NT2/D1 (cell line): ENCODE measurements around the gene ACLY.

ENCODE experiments used
- DNase-seq: peaks from one replicate; pipeline ENCODE4 v3.0.0-alpha.2; 2011; ENCODE audit warnings: low read depth, low spot score
- H3K27me3 ChIP-seq: 2 replicates; pipeline ENCODE4 v1.6.0; 2011; ENCODE audit warnings: mild to moderate bottlenecking; ENCODE audit not compliant: insufficient read length, insufficient read depth
- H3K36me3 ChIP-seq: 2 replicates; pipeline ENCODE4 v1.6.1; 2011; ENCODE audit warnings: mild to moderate bottlenecking, low read length, mixed read lengths; ENCODE audit not compliant: insufficient read depth, insufficient read length
- H3K4me1 ChIP-seq: 2 replicates; pipeline ENCODE4 v1.5.1; 2011; ENCODE audit not compliant: insufficient read depth, insufficient read length
- H3K4me3 ChIP-seq: 2 replicates; pipeline ENCODE4 v1.5.1; 2011; ENCODE audit warnings: low read depth; ENCODE audit not compliant: insufficient read length
- H3K9ac ChIP-seq: 2 replicates; pipeline ENCODE4 v1.6.0; 2011; ENCODE audit warnings: low read depth; ENCODE audit not compliant: insufficient read length
- H3K9me3 ChIP-seq: 2 replicates; pipeline ENCODE4 v1.5.1; 2011; ENCODE audit warnings: mild to moderate bottlenecking, low read length; ENCODE audit not compliant: insufficient read depth
- SUZ12 ChIP-seq: IDR thresholded peaks from 2 replicates; pipeline ENCODE4 v1.6.1; 2011; ENCODE audit not compliant: insufficient read length, insufficient read depth; ENCODE audit errors: extremely low read depth
- YY1 ChIP-seq: IDR thresholded peaks from 2 replicates; pipeline ENCODE4 v1.6.1; 2011; ENCODE audit not compliant: insufficient read length, insufficient read depth
- ZNF274 ChIP-seq: IDR thresholded peaks from 2 replicates; pipeline ENCODE4 v1.6.1; 2011; ENCODE audit warnings: mild to moderate bottlenecking, low read depth, low read length

ACLY gene

DNA sequence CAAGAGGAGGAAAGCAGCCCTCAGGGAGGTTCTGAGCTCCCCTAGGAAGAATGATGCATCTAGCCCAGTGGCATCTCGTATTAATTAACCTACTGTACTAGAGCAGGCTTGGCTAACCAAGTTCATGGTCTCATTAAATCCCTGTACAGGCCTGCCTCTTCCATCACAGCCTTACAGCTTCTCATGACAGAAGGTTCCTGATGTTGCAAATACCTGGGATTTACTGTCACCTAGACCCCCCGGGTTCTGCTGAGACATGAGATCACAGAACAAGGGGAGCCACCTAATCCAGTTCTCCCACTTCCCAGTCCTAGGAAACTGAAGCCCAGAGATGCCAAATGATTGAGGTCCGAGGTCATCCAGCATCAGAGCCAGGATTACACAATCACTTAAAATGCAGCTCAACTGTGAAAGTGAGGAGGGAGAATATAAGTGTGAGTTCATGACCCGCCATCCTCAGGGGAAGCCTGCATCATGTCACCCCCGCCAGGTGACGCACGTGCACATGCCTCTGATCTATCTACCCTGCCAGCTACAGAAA lies 23.9 kb downstream of the ACLY start:
- Histone ChIP-seq H3K27me3 (no peaks in the 10 kb centered on the region), H3K9ac (no peak overlapping the region), H3K4me1 (peaks cover 13% of the 10 kb centered on the region), H3K4me3 (no peak overlapping the region), H3K9me3 (no peaks in the 10 kb centered on the region), H3K36me3 (peaks cover 94% of the 10 kb centered on the region)
- DNase-seq, result no peak
- TF ChIP-seq SUZ12 (no peak), ZNF274 (no peak), YY1 (no peak)

- H3K36me3 ChIP-seq, result peaks cover 93% of the 10 kb centered on the region
- peaks cover 13% of the 10 kb centered on the region for H3K4me1 ChIP-seq
- no peak overlapping the region for H3K9ac ChIP-seq
- no peak overlapping the region for H3K4me3 ChIP-seq
- DNase-seq, result no peak
- TF ChIP-seq ZNF274 (no peak), SUZ12 (no peak), YY1 (no peak)
- no peaks in the 10 kb centered on the region for H3K9me3 ChIP-seq
- no peaks in the 10 kb centered on the region for H3K27me3 ChIP-seq
Observed at GRCh38 chr17:41893384-41893783, 25.4 kb downstream of the ACLY start.

GRCh38 chr17:41892021-41892376 lies 26.8 kb downstream of the ACLY start:
- H3K9me3 ChIP-seq, result no peaks in the 10 kb centered on the region
- no peaks in the 10 kb centered on the region for H3K27me3 ChIP-seq
- no peak overlapping the region for H3K4me3 ChIP-seq
- H3K36me3 ChIP-seq, result peaks cover 93% of the 10 kb centered on the region
- TF ChIP-seq SUZ12 (no peak), ZNF274 (no peak), YY1 (no peak)
- no peak overlapping the region for H3K9ac ChIP-seq
- DNase-seq, result no peak
- peaks cover 13% of the 10 kb centered on the region for H3K4me1 ChIP-seq

DNA sequence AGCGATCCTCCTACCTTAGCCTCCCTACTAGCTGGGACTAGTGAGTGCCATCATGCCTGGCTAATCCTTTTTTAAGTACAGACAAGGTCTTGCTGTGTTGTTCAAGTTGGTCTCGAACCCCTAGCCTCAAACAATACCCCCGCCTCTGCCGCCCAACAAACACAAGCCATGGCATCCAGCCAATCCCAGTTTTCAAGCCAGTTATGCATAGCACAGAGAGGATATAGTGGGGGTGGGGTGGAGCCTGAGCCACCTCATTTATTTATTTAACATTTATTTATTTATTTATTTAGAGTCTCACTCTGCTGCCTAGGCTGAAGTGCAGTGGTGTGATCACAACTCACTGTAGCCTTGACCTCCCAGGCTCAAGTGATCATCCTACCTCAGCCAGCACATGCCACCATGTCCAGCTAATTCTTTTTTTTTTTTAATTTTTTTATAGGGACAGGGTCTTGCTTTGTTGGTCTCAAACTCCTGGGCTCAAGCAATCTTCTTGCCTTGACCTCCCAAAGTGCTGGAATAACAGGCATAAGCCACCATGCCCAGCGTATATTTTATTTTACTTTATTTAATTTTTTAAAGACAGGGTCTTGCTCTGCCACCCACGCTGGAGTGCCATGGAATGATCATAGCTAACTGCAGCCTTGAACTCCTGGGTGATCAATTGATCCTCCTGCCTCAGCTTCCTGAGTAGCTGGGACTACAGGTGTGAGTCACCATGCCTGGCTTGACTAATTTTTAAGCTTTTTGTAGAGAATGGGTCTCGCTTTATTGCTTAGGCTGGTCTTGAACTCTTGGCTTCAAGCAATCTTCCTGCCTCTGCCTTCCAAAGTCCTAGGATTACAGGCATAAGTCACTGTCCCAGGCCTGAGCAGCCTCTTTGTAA lies 27.4 kb downstream of the ACLY start:
- no peak overlapping the region for H3K9ac ChIP-seq
- no peak overlapping the region for H3K4me3 ChIP-seq
- DNase-seq, result no peak

DNA sequence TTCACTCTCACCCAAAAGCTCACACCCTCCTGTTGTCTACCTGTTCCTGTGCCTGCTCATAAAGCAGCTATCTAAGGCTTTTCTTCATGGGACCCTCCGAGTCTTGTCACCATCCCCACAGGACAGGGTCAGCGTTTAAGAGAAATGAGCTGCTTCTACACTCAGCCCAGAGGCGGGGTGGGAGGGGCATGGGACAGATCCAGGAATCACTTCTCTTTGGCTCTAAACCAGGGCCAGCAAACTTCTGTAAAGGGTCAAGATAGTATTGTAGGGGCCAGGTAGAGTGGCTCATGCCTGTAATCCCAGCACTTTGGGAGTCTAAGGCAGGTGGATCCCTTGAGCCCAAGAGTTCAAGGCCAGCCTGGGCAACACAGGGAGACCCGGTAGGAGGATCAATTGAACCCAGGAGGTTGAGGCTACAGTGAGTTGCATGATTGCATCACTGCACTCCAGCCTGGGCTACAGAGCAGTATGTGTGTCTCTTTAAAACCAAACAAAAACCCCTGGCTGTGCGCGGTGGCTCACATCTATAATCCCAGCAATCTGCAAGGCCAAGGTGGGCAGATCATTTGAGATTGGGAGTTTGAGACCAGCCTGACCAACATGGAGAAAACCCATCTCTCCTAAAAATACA lies 30.3 kb downstream of the ACLY start:
- no peak overlapping the region for H3K9ac ChIP-seq
- no peak for TF ChIP-seq ZNF274
- TF ChIP-seq SUZ12, result no peak
- TF ChIP-seq YY1, result no peak
- no peak overlapping the region for H3K4me3 ChIP-seq
- peaks cover 2% of the 10 kb centered on the region for H3K4me1 ChIP-seq
- DNase-seq, result no peak
- H3K9me3 ChIP-seq, result no peaks in the 10 kb centered on the region
- H3K36me3 ChIP-seq, result peaks cover 94% of the 10 kb centered on the region
- no peaks in the 10 kb centered on the region for H3K27me3 ChIP-seq

More for the DNA sequence above, 27.4 kb downstream of the ACLY start:
- Histone ChIP-seq H3K36me3 (peaks cover 93% of the 10 kb centered on the region), H3K27me3 (no peaks in the 10 kb centered on the region), H3K9me3 (no peaks in the 10 kb centered on the region), H3K4me1 (peaks cover 7% of the 10 kb centered on the region)
- TF ChIP-seq ZNF274 (no peak), SUZ12 (no peak), YY1 (no peak)

DNA sequence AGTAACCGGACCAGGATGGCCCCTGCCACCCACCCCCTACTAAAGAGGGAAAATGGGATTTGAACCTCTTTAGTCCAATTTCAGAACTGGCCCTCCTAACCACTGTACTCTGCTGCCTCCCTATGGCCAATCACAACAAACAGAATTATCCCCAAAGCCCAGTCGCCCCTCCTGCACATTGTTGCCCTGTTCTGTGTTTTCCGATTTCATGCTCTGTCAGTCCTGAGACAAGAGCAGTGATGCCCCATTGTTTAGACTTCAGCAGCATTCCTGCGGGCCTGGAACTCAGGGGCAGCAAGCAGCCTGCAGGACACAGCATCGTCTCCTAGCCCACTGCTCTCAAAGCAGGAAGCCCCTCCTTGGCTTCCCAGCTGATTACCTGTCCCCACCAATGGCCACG lies 33.0 kb downstream of the ACLY start:
- no peak overlapping the region for H3K9ac ChIP-seq
- no peaks in the 10 kb centered on the region for H3K27me3 ChIP-seq
- H3K9me3 ChIP-seq, result no peaks in the 10 kb centered on the region
- TF ChIP-seq ZNF274, result no peak
- no peak for TF ChIP-seq SUZ12
- TF ChIP-seq YY1, result no peak
- no peak for DNase-seq
- H3K36me3 ChIP-seq, result peaks cover 90% of the 10 kb centered on the region
- no peak overlapping the region for H3K4me3 ChIP-seq
- H3K4me1 ChIP-seq, result no peaks in the 10 kb centered on the region

DNA sequence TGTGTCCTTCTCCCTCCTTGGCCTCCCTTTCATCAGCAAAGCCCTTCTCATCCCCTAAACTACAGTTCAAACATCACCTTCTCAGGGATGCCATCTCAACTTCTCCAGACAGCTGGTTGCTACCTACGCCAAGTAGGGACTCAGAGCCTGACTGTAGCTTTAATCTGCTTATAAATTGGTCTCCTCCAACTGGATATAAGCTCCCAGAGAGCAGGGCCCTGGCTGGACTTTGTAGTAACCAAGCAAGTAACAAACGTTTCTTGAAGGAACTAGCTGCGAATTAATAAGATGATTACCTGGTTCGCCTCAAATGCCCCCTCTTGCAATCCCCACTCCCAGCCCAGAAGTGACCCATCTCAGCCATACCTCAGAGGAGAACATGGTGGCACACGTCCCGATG lies 36.0 kb downstream of the ACLY start:
- Histone ChIP-seq H3K9ac (no peak overlapping the region), H3K4me1 (no peaks in the 10 kb centered on the region), H3K36me3 (peaks cover 96% of the 10 kb centered on the region), H3K9me3 (peaks cover 11% of the 10 kb centered on the region; the same call in 1 of the 2 replicates), H3K27me3 (no peaks in the 10 kb centered on the region), H3K4me3 (no peak overlapping the region)
- DNase-seq, result no peak
- TF ChIP-seq ZNF274 (no peak), SUZ12 (no peak), YY1 (no peak)
